ENCODE results near the gene TMED1.
"Not testable (repeated sequence)": the region's sequence is repeated elsewhere in the genome, so short reads cannot be mapped to it uniquely, and the experiment has no call there.

TMED1 gene

DNA sequence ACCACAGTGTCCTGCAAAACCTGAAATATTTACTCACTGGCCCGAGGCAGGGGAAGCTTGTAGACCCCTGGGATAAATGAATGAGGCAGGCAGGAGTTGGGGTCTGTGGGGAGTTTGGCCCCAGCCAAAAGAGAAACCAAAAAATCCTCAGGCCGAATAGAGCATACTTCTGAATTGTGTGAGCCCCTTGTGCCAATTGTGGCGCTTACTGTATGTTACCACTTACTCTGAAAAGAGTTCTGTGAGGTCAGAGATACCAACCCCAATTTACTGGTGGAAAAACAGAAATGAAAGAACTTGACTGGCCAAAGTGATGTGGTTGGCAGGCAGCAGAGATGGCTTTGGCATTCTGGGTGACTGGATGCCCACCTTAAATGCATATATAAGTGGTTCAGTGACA is 42.2 kb upstream of the TMED1 start:
- DNase-seq (ENCODE audit: extremely low spot score) = no peak
- CTCF ChIA-PET = interaction anchor here (0.6 to 3.4 kb wide), 3 partner anchors 7 to 231 kb away, joined by 3 to 13 read pairs (median 3); partner anchors contain the start of gene CARM1
- TF ChIP-seq SUZ12 (IDR thresholded peaks at IDR 0.05) = no peak
- TF ChIP-seq, protein P1, sequence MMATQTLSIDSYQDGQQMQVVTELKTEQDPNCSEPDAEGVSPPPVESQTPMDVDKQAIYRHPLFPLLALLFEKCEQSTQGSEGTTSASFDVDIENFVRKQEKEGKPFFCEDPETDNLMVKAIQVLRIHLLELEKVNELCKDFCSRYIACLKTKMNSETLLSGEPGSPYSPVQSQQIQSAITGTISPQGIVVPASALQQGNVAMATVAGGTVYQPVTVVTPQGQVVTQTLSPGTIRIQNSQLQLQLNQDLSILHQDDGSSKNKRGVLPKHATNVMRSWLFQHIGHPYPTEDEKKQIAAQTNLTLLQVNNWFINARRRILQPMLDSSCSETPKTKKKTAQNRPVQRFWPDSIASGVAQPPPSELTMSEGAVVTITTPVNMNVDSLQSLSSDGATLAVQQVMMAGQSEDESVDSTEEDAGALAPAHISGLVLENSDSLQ (IDR thresholded peaks at IDR 0.05) = no peak
- no peak for TF ChIP-seq BHLHE40 (IDR thresholded peaks at IDR 0.05; ENCODE audit: borderline replicate concordance)
- no peak for TF ChIP-seq HDGF (IDR thresholded peaks at IDR 0.05; ENCODE audit: borderline replicate concordance)
- TF ChIP-seq FOXK2 (IDR thresholded peaks at IDR 0.05) = no peak
- TF ChIP-seq L3MBTL2 (conservative IDR thresholded peaks at IDR 0.05) = no peak
- TF ChIP-seq LEF1 (IDR thresholded peaks at IDR 0.05; ENCODE audit: borderline replicate concordance) = no peak
- no peak for TF ChIP-seq CTBP1 (IDR thresholded peaks at IDR 0.05; ENCODE audit: borderline replicate concordance)
- TF ChIP-seq NFRKB (IDR thresholded peaks at IDR 0.05) = no peak
- no peak for TF ChIP-seq ARNT (IDR thresholded peaks at IDR 0.05)
- no peak for TF ChIP-seq FOXA1 (IDR thresholded peaks at IDR 0.05)
- no peak for TF ChIP-seq FOXM1 (IDR thresholded peaks at IDR 0.05; ENCODE audit: borderline replicate concordance)
- TF ChIP-seq ELF4 (IDR thresholded peaks at IDR 0.05) = no peak
- no peak for TF ChIP-seq ZNF384 (IDR thresholded peaks at IDR 0.05)
- TF ChIP-seq SP1 (IDR thresholded peaks at IDR 0.05) = no peak
- no peak for TF ChIP-seq TARDBP (IDR thresholded peaks at IDR 0.05)
- POLR2A ChIA-PET = interaction anchor here (0.9 to 2.4 kb wide), 2 partner anchors 15 to 42 kb away, joined by 3 to 12 read pairs; partner anchors contain the start of gene TMED1

DNA sequence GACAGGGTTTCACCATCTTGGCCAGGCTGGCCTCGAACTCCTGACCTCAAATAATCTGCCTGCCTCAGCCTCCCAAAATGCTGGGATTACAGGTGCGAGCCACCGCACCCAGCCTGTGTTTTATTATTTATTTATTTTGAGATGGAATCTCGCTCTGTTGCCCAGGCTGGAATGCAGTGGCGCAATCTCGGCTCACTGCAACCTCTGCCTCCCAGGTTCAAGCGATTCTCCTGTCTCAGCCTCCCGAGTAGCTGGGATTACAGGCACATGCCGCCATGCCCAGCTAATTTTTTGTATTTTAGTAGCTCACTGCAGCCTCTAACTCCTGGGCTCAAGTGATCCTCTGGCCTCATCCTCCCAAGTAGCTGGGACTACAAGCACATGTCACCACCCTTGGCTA is 41.6 kb upstream of the TMED1 start:
- CTCF ChIA-PET = interaction anchor here (0.8 kb wide), 1 partner anchor 13 kb away, joined by 3 read pairs; no protein-coding TSS in a partner anchor
- DNase-seq (ENCODE audit: extremely low spot score) = not testable (repeated sequence)
- POLR2A ChIA-PET = interaction anchor here (2.4 kb wide), 1 partner anchor 42 kb away, joined by 12 read pairs; the partner anchor contains the start of gene TMED1

DNA sequence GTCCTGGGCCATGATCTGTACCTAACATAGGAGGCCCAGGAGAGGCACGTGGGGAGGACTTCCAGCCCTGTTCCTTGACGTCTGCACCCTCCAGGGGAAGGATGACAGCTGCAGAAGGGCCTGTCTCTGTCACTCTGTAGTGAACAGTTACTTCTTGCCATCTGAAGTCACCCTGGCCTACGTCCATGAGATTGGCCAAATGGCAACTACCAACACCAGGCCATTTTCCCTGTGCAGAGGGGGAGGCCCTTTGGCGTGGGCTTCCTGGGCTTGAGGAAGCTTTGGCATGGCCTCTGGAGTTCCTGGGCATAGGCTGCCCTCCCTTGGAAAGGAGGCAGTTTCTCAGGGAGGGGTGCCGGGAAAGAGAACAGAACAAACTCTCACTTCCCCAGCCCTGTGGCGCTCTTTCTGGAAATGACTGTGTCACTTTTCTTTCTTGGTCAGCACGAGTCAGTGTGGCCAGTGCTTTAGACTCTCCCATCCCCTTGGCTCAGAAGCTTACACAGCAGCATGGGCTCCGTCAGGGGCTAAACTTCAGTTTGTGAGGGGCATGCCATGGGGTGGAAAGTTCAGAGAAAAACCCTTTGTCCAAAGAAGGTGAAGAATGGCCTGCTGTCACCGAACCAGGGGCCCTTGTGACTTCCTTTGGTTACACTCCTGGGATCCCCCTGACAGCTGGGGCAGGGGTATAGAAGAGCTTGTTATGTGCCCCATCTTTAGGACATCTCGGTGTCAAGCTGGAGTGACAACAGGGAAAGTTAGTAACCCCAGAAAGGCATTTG is 40.6 kb upstream of the TMED1 start:
- no peak for TF ChIP-seq ZNF384 (IDR thresholded peaks at IDR 0.05)
- no peak for TF ChIP-seq CTBP1 (IDR thresholded peaks at IDR 0.05; ENCODE audit: borderline replicate concordance)
- TF ChIP-seq BHLHE40 (IDR thresholded peaks at IDR 0.05; ENCODE audit: borderline replicate concordance) = no peak
- TF ChIP-seq SP1 (IDR thresholded peaks at IDR 0.05) = no peak
- TF ChIP-seq, protein P1 (IDR thresholded peaks at IDR 0.05) = no peak
- TF ChIP-seq LEF1 (IDR thresholded peaks at IDR 0.05; ENCODE audit: borderline replicate concordance) = no peak
- no peak for TF ChIP-seq FOXA1 (IDR thresholded peaks at IDR 0.05)
- no peak for TF ChIP-seq HDGF (IDR thresholded peaks at IDR 0.05; ENCODE audit: borderline replicate concordance)
- no peak for TF ChIP-seq SUZ12 (IDR thresholded peaks at IDR 0.05)
- no peak for TF ChIP-seq ARNT (IDR thresholded peaks at IDR 0.05)
- TF ChIP-seq ELF4 (IDR thresholded peaks at IDR 0.05) = no peak
- TF ChIP-seq NFRKB (IDR thresholded peaks at IDR 0.05) = no peak
- no peak for TF ChIP-seq TARDBP (IDR thresholded peaks at IDR 0.05)
- TF ChIP-seq FOXM1 (IDR thresholded peaks at IDR 0.05; ENCODE audit: borderline replicate concordance) = no peak
- no peak for TF ChIP-seq L3MBTL2 (conservative IDR thresholded peaks at IDR 0.05)
- no peak for TF ChIP-seq FOXK2 (IDR thresholded peaks at IDR 0.05)
- POLR2A ChIA-PET = no interaction called here
- no peak for DNase-seq (ENCODE audit: extremely low spot score)
- CTCF ChIA-PET = no interaction called here

DNA sequence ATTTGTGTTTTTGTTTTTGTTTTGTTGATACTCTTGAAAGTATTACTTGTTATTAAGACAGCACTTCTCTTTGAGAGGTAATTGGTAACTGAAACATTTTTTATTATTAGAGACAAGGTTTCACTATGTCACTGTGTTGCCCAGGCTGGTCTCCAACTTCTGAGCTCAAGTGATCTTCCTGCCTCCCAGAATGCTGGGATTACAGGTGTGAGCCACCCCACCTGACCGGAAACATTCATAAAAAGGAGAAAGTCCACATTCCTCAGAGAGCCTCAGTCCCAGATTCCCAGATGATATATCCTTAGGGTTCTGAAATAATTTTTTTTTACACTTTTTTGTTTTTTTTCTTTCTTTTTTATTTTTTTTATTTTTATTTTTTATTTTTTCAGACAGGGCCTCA is 38.0 kb upstream of the TMED1 start:
- no peak for TF ChIP-seq TARDBP (IDR thresholded peaks at IDR 0.05)
- no peak for TF ChIP-seq SP1 (IDR thresholded peaks at IDR 0.05)
- TF ChIP-seq ELF4 (IDR thresholded peaks at IDR 0.05) = no peak
- ChIA-PET CTCF (interaction anchor here (1.7 kb wide), 1 partner anchor 10 kb away, joined by 7 read pairs; no protein-coding TSS in a partner anchor), POLR2A (no interaction called here)

DNA sequence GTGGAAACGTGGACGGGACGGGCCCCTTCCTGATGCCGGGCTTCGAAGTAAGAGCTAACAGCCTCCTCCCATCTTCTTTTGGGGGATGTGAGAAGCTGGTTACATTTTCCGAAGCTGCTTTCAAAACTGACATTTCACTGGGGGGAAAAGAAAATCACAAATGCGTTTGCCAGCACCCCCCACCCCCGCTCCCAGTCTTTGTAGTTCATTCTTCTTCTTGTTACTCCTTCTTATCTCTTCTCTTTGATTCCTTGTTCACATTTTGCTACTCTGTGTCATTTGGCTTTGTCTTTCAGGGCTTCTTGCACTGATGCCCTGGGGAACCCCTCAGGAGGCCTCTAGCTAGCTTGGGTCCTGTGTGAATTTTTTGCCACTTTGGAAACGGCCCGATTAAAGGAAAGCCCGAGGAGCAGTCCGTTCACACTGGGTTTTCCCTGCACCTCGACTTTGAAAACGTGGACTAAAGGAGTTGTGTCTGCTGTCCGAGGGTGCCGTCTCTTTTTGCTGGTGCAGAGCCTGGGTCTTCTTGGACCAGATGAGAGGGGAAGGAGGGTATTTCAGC is 36.6 kb upstream of the TMED1 start:
- TF ChIP-seq BHLHE40 (IDR thresholded peaks at IDR 0.05; ENCODE audit: borderline replicate concordance) (no peak), FOXM1 (IDR thresholded peaks at IDR 0.05; ENCODE audit: borderline replicate concordance) (no peak), L3MBTL2 (conservative IDR thresholded peaks at IDR 0.05) (no peak), FOXA1 (IDR thresholded peaks at IDR 0.05) (no peak), SUZ12 (IDR thresholded peaks at IDR 0.05) (no peak), SP1 (IDR thresholded peaks at IDR 0.05) (no peak), ARNT (IDR thresholded peaks at IDR 0.05) (no peak), CTBP1 (IDR thresholded peaks at IDR 0.05; ENCODE audit: borderline replicate concordance) (no peak), FOXK2 (IDR thresholded peaks at IDR 0.05) (no peak), TARDBP (IDR thresholded peaks at IDR 0.05) (no peak), ELF4 (IDR thresholded peaks at IDR 0.05) (no peak), HDGF (IDR thresholded peaks at IDR 0.05; ENCODE audit: borderline replicate concordance) (no peak), NFRKB (IDR thresholded peaks at IDR 0.05) (no peak)
- TF ChIP-seq, protein P1 (IDR thresholded peaks at IDR 0.05) = no peak
- DNase-seq (ENCODE audit: extremely low spot score) = no peak
- CTCF ChIA-PET = interaction anchor here (0.6 to 1.6 kb wide), 8 partner anchors 8 to 262 kb away, joined by 3 to 8 read pairs (median 3); no protein-coding TSS in a partner anchor
- POLR2A ChIA-PET = interaction anchor here (0.6 to 4.8 kb wide), 6 partner anchors 8 to 228 kb away, joined by 3 to 20 read pairs (median 4); partner anchors contain the start of genes DNM2 and TMED1

More for the DNA sequence above, 38.0 kb upstream of the TMED1 start:
- DNase-seq (ENCODE audit: extremely low spot score) = no peak

All from HEK293T (cell line).